Osteocyte (in vitro differentiated cells): ENCODE results near the gene TRIM26. TPM values are rescaled to one million over a fixed set of nuclear protein-coding genes. Genes with fewer than 3 reads are reported as not detected.

ENCODE experiments used
- DNase-seq: peaks from one replicate; pipeline ENCODE4 v3.0.0; 2021; ENCODE audit warnings: mixed read lengths; ENCODE audit not compliant: unreplicated experiment; ENCODE audit errors: extremely low spot score
- H3K27ac Mint-ChIP-seq: one replicate; pipeline ENCODE4 v1.8.0; 2021; ENCODE audit warnings: mild to moderate bottlenecking, mixed read lengths; ENCODE audit not compliant: unreplicated experiment
- H3K27me3 Mint-ChIP-seq: one replicate; pipeline ENCODE4 v1.8.0; 2021; ENCODE audit warnings: mixed read lengths; ENCODE audit not compliant: unreplicated experiment
- H3K36me3 Mint-ChIP-seq: one replicate; pipeline ENCODE4 v1.8.0; 2021; ENCODE audit warnings: mixed read lengths; ENCODE audit not compliant: unreplicated experiment
- H3K4me1 Mint-ChIP-seq: one replicate; pipeline ENCODE4 v1.8.0; 2021; ENCODE audit warnings: mixed read lengths; ENCODE audit not compliant: unreplicated experiment
- H3K4me3 Mint-ChIP-seq: one replicate; pipeline ENCODE4 v1.8.0; 2021; ENCODE audit warnings: mild to moderate bottlenecking, moderate library complexity, mixed read lengths; ENCODE audit not compliant: unreplicated experiment
- H3K9me3 Mint-ChIP-seq: one replicate; pipeline ENCODE4 v1.8.0; 2021; ENCODE audit warnings: mixed read lengths; ENCODE audit not compliant: unreplicated experiment
- CTCF ChIP-seq: fragments of 200-600 bp; sonication (generic); IDR thresholded peaks from 2 replicates; pipeline ENCODE4 v1.5.0; 2021; ENCODE audit warnings: antibody characterized with exemption, mild to moderate bottlenecking, moderate library complexity
- total RNA-seq: library from RNA; stranded (reverse); gene quantifications from 2 replicates; pipeline ENCODE4 v1.2.1, GENCODE V29; 2021

The TRIM26 gene
- total RNA-seq, 1 donor from 2014 or later: 41.8 TPM

- H3K27ac Mint-ChIP-seq: peak overlapping the region; percentile 99
- peak overlapping the region; percentile 97 for H3K4me3 Mint-ChIP-seq
- no peak for TF ChIP-seq CTCF
- DNase-seq: no peak
- H3K27me3 Mint-ChIP-seq: no peaks in the 10 kb centered on the region
- no peaks in the 10 kb centered on the region for H3K9me3 Mint-ChIP-seq
- peaks cover 3% of the 10 kb centered on the region for H3K36me3 Mint-ChIP-seq
- H3K4me1 Mint-ChIP-seq: peaks cover 46% of the 10 kb centered on the region
These were observed 1.4 kb upstream of the TRIM26 start for GRCh38 chr6:30214657-30214982.

- H3K36me3 Mint-ChIP-seq: peaks cover 3% of the 10 kb centered on the region
- H3K4me1 Mint-ChIP-seq: peaks cover 44% of the 10 kb centered on the region
- peak overlapping the region; percentile 97 for H3K4me3 Mint-ChIP-seq
- no peaks in the 10 kb centered on the region for H3K27me3 Mint-ChIP-seq
- no peaks in the 10 kb centered on the region for H3K9me3 Mint-ChIP-seq
- H3K27ac Mint-ChIP-seq: peak overlapping the region; percentile 99
- no peak for DNase-seq
- TF ChIP-seq CTCF: no peak
These were observed 901 bp upstream of the TRIM26 start for GRCh38 chr6:30213957-30214656.

- TF ChIP-seq CTCF: no peak
- DNase-seq: no peak
- H3K9me3 Mint-ChIP-seq: no peaks in the 10 kb centered on the region
- H3K4me1 Mint-ChIP-seq: peaks cover 44% of the 10 kb centered on the region
- peaks cover 3% of the 10 kb centered on the region for H3K36me3 Mint-ChIP-seq
- H3K4me3 Mint-ChIP-seq: peak overlapping the region; percentile 97
- no peaks in the 10 kb centered on the region for H3K27me3 Mint-ChIP-seq
- H3K27ac Mint-ChIP-seq: peak overlapping the region; percentile 99
These were observed 406 bp upstream of the TRIM26 start for GRCh38 chr6:30213667-30213956.

- TF ChIP-seq CTCF: no peak
- H3K27me3 Mint-ChIP-seq: no peaks in the 10 kb centered on the region
- DNase-seq: no peak
- H3K27ac Mint-ChIP-seq: peak overlapping the region; percentile 99
- H3K4me1 Mint-ChIP-seq: peaks cover 59% of the 10 kb centered on the region
- H3K9me3 Mint-ChIP-seq: no peaks in the 10 kb centered on the region
- H3K36me3 Mint-ChIP-seq: peaks cover 3% of the 10 kb centered on the region
- peak overlapping the region; percentile 97 for H3K4me3 Mint-ChIP-seq
These were observed 1.3 kb downstream of the TRIM26 start for GRCh38 chr6:30211899-30212298.

- no peaks in the 10 kb centered on the region for H3K27me3 Mint-ChIP-seq
- H3K4me3 Mint-ChIP-seq: no peak overlapping the region
- peak overlapping the region; percentile 5 for H3K27ac Mint-ChIP-seq
- TF ChIP-seq CTCF: no peak
- peaks cover 65% of the 10 kb centered on the region for H3K4me1 Mint-ChIP-seq
- peaks cover 3% of the 10 kb centered on the region for H3K36me3 Mint-ChIP-seq
- no peak for DNase-seq
- H3K9me3 Mint-ChIP-seq: no peaks in the 10 kb centered on the region
These were observed 1.9 kb downstream of the TRIM26 start for GRCh38 chr6:30211306-30211705.
